Lung (tissue), 12 donors: ENCODE measurements around the gene CPLX1. TPM values are rescaled to one million over a fixed set of nuclear protein-coding genes. Genes with fewer than 3 reads are reported as not detected.
"Not testable (repeated sequence)": the region's sequence is repeated elsewhere in the genome, so short reads cannot be mapped to it uniquely, and the experiment has no call there.

Experiments
- ATAC-seq: fragments of 200-7000 bp; cut with Tn5 transposase; one replicate; pipeline ENCODE4 v1.9.1; 2020; ENCODE audit warnings: moderate number of reproducible peaks; ENCODE audit not compliant: insufficient read depth, low FRiP score
- DNase-seq, 3 donors: peaks; one replicate each; pipeline ENCODE4 v3.0.0-alpha.2; 2013 to 2017
- H3K27ac ChIP-seq, 2 donors: one replicate each; pipeline ENCODE4 v1.5.1; 2013; ENCODE audit warnings: mild to moderate bottlenecking in 2 of 2, moderate library complexity in 2 of 2, control low read depth in 1 of 2, inconsistent platforms in 1 of 2, low read depth in 1 of 2, low read length in 1 of 2
- H3K27me3 ChIP-seq, 3 donors: one replicate each; pipeline ENCODE4 v1.5.1; 2013; ENCODE audit warnings: low read length in 2 of 3; ENCODE audit not compliant: control insufficient read depth in 3 of 3, insufficient read depth in 3 of 3
- H3K36me3 ChIP-seq, 4 donors: one replicate each; pipeline ENCODE4 v1.5.1; 2013; ENCODE audit warnings: low read length in 4 of 4, mild to moderate bottlenecking in 1 of 4, moderate library complexity in 1 of 4; ENCODE audit not compliant: control insufficient read depth in 4 of 4, insufficient read depth in 4 of 4
- H3K4me1 ChIP-seq, 5 donors: one replicate each; pipeline ENCODE4 v1.5.1; 2013; ENCODE audit warnings: low read length in 5 of 5, mild to moderate bottlenecking in 2 of 5, moderate library complexity in 1 of 5; ENCODE audit not compliant: control insufficient read depth in 5 of 5, insufficient read depth in 5 of 5
- H3K4me3 ChIP-seq: one replicate; pipeline ENCODE4 v1.5.1; 2013; ENCODE audit warnings: mild to moderate bottlenecking, control low read depth, moderate library complexity
- H3K9ac ChIP-seq, 2 donors: one replicate each; pipeline ENCODE4 v1.5.1; 2013; ENCODE audit warnings: low read length in 2 of 2, control low read depth in 1 of 2; ENCODE audit not compliant: insufficient read depth in 1 of 2
- H3K9me3 ChIP-seq, 4 donors: one replicate each; pipeline ENCODE4 v1.5.1; 2013; ENCODE audit warnings: low read length in 3 of 4, mild to moderate bottlenecking in 1 of 4, moderate library complexity in 1 of 4; ENCODE audit not compliant: control insufficient read depth in 4 of 4, insufficient read depth in 3 of 4
- WGBS, 2 donors: extraction: QIAGEN DNeasy Blood & Tissue Kit; methylation state at CpG; one replicate each; pipeline ENCODE4 v1.1.7; 2013; 5-methylcytosine and 5-hydroxymethylcytosine counted together
- polyA plus RNA-seq, 2 donors: library from polyadenylated mRNA; stranded (reverse); fragments of 200-250 nt; gene quantifications; one replicate each; pipeline ENCODE4 v1.2.1, GENCODE V29; 2013
- total RNA-seq, 2 donors: library from RNA; depleted of rRNA in 1 of 2; stranded (reverse); fragments of >200 nt in 1 of 2; gene quantifications; one replicate each; pipeline ENCODE4 v1.2.1, GENCODE V29; 2014 to 2021
- TF ChIP-seq, protein P1 (sequence below): IDR thresholded peaks from 2 replicates; pipeline ENCODE4 v1.5.1; 2012; ENCODE audit warnings: mild to moderate bottlenecking; ENCODE audit errors: control extremely low read depth, extremely low read depth
- donor health status: control.
- donor health status: control.
- donor health status: Bipolar disorder and iron deficiency.
- donor health status: healthy.
- donor health status: DM: yes; HTN: yes; CAD: no.

Gene CPLX1
- total and polyA plus RNA-seq, 4 donors, result 1.1 to 3.9 (median 2.1) TPM

DNA sequence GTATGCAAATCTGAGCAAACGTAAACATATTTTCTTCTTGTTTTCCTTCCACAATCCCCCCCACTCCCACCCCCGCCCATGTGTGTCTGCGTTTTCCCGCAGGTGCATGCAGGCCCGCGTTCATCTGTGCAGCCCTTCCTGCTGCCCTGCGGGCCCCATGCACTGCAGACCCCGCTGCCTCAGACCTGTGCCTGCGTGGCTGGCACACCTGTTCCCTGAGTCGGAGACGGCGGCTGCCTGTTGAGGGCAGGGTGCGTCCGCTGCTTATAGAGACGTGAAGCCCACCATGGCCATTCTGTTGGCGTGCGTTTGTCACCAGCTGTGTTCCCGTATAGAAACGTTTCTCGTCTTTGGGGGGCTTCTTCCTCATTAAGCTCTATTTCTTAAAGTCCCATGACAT, 68.8 kb downstream of the CPLX1 start:
- Histone ChIP-seq H3K36me3 (peaks cover 0 to 33% (median 32%) of the 10 kb centered on the region in 4 donors), H3K27me3 (no peaks in the 10 kb centered on the region), H3K4me3 (no peak overlapping the region), H3K9ac (no peak overlapping the region), H3K4me1 (peaks cover 0 to 5% (median 0%) of the 10 kb centered on the region in 5 donors), H3K27ac (no peak overlapping the region), H3K9me3 (no peaks in the 10 kb centered on the region)
- WGBS, 2 donors, result 94% methylated on average over 20 of the region's 20 CpGs
- TF ChIP-seq, protein P1, sequence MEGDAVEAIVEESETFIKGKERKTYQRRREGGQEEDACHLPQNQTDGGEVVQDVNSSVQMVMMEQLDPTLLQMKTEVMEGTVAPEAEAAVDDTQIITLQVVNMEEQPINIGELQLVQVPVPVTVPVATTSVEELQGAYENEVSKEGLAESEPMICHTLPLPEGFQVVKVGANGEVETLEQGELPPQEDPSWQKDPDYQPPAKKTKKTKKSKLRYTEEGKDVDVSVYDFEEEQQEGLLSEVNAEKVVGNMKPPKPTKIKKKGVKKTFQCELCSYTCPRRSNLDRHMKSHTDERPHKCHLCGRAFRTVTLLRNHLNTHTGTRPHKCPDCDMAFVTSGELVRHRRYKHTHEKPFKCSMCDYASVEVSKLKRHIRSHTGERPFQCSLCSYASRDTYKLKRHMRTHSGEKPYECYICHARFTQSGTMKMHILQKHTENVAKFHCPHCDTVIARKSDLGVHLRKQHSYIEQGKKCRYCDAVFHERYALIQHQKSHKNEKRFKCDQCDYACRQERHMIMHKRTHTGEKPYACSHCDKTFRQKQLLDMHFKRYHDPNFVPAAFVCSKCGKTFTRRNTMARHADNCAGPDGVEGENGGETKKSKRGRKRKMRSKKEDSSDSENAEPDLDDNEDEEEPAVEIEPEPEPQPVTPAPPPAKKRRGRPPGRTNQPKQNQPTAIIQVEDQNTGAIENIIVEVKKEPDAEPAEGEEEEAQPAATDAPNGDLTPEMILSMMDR, result no peak
- no peak for ATAC-seq
- no peak for DNase-seq

DNA sequence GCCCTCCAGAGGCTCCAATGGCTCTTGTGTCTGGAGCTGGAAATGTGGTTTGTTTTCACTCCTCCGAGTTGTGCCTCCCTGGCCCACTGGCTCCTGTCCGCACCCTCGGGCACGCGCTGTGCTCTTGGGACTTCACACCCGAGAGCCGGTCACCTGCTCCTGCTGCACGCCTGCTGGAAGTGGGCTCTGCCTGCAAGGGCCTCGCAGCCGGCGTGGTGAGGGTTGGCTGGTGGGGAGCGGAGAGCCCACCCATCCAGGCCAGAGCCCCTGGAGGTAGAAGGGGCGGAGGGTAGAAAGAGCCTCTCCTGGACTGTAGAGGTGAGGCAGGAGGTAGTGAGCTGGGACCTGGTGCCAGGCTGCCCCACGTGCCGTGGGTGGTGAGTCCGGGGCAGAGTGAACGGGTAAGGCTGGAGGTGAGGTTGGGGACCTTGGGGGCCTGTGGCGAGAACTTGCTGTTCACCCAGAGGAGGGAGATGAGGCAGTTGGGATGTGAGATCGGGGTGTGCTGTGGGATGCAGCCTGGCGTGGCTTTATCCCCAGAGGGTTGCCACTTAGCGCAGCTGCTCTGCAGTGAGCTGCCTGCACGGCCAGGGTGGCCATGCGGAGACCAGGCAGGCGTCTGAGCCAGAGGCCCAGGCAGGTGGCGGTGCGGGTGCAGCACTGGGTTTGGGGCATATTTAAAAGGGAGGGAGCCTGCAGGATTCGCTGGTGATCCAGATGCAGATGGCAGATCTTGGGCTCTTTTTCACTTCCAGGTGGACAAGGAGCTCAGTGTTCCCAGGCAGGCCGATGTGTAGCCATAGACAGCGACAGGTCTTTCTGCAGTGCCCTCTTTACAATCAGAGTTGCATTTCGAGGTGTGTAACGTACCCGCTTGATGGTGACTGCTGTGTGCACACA, 71.5 kb downstream of the CPLX1 start:
- Histone ChIP-seq H3K9me3 (no peaks in the 10 kb centered on the region), H3K4me3 (no peak overlapping the region), H3K27ac (no peak overlapping the region), H3K4me1 (no peaks in the 10 kb centered on the region), H3K27me3 (no peaks in the 10 kb centered on the region), H3K9ac (no peak overlapping the region), H3K36me3 (peaks cover 0 to 25% (median 22%) of the 10 kb centered on the region in 4 donors)
- 95 to 98% methylated on average over 32 of the region's 32 CpGs for WGBS, 2 donors
- TF ChIP-seq, protein P1, result no peak
- no peak for DNase-seq
- ATAC-seq, result no peak

DNA sequence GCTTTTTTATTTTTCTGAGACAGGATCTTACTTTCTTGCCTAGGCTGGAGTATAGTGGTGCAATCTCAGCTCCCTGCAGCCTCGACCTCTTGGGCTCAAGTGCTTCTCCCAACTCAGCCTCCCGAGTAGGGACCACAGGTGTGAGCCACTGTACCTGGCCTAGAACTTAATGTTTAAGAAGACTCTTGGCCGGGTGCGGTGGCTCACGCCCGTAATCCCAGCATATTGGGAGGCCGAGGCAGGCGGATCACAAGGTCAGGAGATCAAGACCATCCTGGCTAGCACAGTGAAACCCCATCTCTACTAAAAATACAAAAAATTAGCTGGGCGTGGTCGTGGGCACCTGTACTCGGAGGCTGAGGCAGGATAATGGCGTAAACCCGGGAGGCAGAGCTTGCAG, 72.7 kb downstream of the CPLX1 start:
- not testable (repeated sequence) for H3K9ac ChIP-seq, H3K4me1 ChIP-seq, H3K27me3 ChIP-seq, H3K9me3 ChIP-seq, DNase-seq, H3K4me3 ChIP-seq, H3K27ac ChIP-seq, ATAC-seq
- peaks cover 0 to 30% (median 25%) of the 10 kb centered on the region in 4 donors for H3K36me3 ChIP-seq
- WGBS, 2 donors, result 97% methylated on average over 13 of the region's 13 CpGs

DNA sequence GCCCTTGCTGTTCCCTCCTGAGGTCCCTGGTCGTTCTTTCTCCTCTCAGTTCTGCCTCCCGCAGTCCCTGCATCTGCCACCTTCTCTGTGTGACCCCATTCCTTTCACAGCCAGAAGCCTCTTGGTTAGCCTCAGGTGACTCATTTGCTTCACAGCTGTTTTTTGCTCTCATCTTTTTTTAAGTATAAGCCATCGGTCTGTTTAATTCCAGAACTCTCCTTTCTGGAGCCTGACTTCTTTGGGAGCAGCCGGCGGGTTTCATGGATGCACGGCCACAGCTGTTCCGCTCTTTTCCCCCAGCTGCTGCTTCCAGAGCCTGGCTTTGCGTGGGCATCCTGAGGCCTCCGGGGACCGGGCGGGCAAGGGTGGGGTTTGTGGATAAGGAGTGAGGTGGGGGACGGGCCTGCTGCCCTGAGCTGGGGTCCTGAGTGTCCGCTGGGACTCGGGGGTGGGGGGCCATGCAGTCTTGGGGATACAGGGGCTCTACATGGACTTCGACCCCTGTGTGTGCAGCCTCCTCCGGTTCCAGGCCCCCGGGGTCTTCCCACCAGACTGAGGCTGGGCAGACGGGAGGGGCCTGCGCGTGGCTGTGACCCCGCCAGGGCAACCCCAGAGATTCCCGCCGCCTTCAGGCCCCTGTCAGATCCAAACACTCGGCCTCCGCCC, 73.6 kb downstream of the CPLX1 start:
- H3K4me1 ChIP-seq, result no peaks in the 10 kb centered on the region
- H3K4me3 ChIP-seq, result no peak overlapping the region
- ATAC-seq (no peak), DNase-seq (no peak)
- H3K27me3 ChIP-seq, result no peaks in the 10 kb centered on the region
- no peak overlapping the region for H3K27ac ChIP-seq
- peaks cover 0 to 31% (median 25%) of the 10 kb centered on the region in 4 donors for H3K36me3 ChIP-seq
- H3K9ac ChIP-seq, result no peak overlapping the region
- TF ChIP-seq, protein P1, result no peak
- no peaks in the 10 kb centered on the region for H3K9me3 ChIP-seq
- WGBS, 2 donors, result 96 to 97% methylated on average over 25 of the region's 25 CpGs
